HG02943 (cell line): ENCODE results near the gene TADA2B.
A peak's percentile ranks its signal among the peaks of the same experiment; 100 is the strongest.
"Not testable (repeated sequence)": the region's sequence is repeated elsewhere in the genome, so short reads cannot be mapped to it uniquely, and the experiment has no call there.

Experiments used
- ATAC-seq: cut with Tn5 transposase; IDR thresholded peaks from one replicate; pipeline ENCODE4 v1.9.1; 2021; ENCODE audit warnings: mild to moderate bottlenecking, low read depth, moderate library complexity; ENCODE audit not compliant: unreplicated experiment

TADA2B gene

DNA sequence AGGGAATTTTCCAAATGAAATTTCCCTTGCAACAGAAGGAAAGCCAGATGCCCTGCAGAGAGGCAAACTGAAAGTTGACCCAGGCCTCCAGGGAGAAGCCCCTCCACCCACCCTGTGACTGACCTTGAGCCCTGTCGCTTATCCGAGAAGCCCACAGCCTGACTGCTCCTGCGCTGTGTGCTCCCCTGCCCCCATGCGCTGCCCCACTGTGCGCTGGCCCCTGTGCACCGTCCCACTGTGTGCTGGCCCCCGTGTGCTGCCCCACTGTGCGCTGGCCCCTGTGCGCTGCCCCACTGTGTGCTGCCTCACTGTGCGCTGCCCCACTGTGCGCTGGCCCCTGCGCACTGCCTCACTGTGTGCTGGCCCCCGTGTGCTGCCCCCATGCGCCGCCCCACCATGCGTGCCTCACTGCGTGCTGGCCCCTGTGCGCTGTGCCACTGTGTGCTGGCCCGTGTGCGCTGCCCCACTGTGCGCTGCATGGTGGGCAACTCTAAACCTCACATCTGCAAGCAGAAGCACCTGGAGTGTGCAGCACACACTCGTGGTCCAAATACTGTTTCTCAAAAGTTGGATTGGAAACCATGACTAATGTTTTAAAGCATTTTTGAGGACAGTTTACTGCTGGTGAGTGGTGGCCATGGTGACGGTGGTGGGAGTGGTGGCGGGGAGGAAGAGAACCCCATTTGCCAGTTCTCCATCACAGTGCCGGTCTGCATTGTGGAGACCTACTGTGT is 33.0 kb downstream of the TADA2B start:
- no peak for ATAC-seq

DNA sequence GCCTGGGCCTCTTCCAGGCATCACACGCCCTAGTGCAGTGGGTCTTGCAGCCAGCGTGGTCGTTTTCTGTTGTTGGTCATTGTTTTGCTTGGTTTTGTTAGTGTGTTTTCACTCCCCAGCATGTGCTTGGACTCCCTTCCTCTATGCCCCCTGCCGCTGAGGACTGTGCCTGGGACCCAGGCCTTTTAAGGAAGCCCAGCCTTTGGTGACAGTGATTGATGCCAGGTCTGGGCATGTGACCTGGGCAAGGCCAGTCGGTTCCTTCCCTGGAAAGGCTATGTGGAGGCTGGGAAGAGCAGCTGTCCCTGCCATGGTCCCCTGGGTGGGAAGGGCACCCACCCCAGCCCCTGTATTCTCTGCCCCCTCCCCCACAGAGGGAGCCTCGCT is 33.5 kb downstream of the TADA2B start:
- no peak for ATAC-seq

DNA sequence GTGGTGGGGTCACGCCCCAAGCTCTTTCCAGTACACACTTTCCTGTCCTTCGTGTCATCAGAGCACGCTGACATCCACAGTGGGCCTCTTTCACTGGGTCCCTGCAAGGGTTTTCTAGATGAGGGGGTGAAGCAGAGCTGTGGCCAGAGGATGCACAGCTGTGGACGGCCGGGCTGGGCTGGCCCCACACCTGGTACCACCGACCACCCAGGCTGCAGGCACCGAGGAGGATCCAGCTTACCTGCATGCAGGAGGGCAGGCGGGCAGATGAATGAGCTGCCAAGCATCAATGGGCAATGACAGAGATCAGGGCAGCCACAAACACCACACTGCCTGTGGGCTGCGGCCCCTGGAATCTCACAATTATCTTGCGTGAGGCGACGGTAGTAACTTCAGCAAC is 34.2 kb downstream of the TADA2B start:
- no peak for ATAC-seq

DNA sequence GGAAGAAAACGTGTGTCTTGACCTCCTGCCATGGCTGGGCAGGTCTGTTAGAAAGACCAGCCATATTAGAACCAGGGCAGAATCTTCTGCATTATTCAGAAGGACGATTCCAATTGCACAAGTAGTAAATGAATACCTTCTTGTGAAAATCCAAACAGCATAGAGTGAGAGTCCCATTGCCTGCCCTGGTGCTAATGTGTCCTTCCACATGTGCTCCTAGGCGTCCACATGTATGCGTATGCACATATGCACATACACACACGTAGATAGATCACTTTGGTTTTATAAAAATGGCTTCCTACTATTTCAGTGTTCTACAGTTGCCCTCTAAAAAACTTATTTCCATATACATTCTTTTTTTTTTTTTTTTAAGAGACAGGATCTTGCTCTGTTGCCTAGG is 34.9 kb downstream of the TADA2B start:
- ATAC-seq: no peak

DNA sequence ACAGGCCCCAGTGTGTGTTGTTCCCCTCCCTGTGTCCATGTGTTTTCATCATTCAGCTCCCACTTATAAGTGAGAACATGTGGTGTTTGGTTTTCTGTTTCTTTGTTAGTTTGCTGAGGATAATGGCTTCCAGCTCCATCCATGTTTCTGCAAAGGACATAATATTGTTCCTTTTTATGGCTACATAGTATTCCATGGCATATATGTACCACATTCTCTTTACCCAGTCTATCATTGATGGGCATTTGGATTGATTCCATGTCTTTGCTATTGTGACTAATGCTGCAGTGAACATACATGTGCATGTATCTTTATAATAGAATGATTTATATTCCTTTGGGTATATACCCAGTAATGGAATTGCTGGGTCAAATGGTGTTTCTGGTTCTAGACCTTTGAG is 36.3 kb downstream of the TADA2B start:
- not testable (repeated sequence) for ATAC-seq

DNA sequence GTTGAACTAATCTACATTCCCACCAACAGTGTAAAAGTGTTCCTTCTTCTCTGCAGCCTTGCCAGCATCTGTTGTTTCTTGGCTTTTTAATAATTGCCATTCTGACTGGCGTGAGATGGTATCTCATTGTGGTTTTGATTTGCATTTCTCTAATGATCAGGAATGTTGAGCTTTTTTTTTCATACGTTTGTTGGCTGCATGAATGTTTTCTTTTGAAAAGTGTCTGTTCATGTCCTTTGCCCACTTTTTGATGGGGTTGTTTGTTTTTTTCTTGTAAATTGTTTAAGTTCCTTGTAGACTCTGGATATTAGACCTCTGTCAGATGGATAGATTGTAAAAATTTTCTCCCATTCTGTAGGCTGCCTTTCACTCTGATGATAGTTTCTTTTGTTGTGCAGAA is 36.7 kb downstream of the TADA2B start:
- not testable (repeated sequence) for ATAC-seq

DNA sequence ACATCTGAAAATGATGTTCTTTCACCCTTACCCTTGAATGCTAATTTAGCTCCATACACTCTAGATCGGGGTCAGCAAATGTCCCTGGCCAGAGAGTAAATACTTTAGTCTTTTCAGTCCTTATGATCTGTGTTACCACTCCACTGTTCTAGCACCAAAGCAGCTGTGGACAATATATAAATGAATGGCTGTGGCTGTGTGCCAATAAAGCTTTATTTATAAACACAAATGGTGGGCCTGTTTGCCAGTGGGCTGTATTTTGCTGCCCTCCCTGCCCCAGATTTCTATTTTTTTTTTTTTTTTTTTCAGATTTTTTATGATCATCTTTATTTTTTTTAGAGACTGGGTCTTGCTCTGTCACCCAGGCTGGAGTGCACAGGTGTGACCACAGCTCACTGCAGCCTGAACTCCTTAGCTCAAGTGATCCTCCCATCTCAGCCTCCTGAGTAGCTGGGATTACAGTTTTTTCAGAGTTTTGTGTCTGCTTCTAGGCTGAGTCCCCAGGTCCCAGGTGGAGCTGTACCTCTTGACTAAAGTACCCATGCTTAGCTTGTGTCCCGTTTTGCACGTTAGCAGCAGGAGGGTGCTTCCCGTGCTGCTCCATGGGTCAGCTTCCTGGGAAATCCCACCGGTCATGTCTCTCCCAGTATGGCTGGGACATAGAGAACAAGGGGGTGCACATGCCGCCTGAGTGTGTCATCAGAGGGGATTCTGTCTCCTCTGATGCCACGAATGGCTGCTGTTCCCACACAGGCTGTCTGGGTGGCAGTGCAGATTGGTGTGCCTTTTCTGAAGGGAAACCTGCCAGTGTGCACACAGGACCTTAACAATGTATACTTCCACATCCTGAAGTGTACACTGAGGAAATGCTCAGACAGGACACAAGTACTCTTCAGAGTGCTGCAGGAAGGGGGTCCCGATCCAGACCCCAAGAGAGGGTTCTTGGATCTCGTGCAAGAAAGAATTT is 40.7 kb downstream of the TADA2B start:
- no peak for ATAC-seq

DNA sequence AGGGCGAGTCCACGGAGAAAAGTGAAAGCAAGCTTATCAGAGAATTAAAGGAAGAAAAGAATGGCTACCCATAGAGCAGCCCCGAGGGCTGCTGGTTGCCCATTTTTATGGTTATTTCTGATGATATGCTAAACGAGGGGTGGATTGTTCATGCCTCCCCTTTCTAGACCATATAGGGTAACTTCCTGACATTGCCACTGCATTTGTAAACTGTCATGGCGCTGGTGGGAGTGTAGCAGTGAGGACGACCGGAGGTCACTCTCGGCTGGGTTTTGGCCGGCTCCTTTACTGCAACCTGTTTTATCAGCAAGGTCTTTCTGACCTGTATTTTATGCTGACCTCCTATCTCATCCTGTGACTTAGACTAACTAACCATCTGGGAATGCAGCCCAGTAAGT is 41.4 kb downstream of the TADA2B start:
- not testable (repeated sequence) for ATAC-seq

DNA sequence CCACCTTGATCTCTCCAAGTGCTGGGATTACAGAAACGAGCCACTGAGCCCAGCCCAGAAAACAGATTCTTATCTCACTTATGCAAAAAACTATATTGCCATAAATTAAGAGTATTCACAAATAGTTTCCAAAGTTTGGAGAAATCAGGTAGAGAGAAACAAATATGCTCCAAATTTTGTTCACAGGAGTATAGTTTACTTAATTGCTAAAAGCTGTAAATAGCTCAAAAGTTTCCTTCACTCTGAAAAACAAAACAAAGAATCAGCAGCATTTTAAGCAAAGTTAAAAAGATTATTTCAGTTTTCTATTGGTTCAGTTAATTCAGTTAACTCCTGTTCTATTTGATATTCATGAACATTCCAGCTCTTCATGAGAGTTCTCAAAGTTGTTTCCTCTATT is 43.2 kb downstream of the TADA2B start:
- ATAC-seq: no peak

DNA sequence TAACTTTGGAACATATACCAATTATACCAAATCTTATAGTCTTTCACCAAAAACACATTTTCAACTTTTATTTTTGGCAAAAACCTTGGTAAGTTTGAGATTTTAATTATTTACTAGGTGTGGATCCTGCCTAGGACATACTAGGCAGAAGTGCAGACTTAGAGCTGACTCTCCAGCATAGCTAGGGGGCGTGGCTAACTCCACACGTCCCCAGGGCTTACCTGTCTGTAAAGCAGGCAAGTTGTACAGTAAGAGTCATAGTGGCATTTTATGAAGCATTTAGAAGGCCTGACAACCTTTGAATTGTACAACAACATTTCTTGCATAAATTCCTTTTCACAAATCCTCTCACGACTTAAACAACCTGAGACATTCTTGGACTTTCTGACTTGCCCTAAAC is 43.9 kb downstream of the TADA2B start:
- no peak for ATAC-seq

DNA sequence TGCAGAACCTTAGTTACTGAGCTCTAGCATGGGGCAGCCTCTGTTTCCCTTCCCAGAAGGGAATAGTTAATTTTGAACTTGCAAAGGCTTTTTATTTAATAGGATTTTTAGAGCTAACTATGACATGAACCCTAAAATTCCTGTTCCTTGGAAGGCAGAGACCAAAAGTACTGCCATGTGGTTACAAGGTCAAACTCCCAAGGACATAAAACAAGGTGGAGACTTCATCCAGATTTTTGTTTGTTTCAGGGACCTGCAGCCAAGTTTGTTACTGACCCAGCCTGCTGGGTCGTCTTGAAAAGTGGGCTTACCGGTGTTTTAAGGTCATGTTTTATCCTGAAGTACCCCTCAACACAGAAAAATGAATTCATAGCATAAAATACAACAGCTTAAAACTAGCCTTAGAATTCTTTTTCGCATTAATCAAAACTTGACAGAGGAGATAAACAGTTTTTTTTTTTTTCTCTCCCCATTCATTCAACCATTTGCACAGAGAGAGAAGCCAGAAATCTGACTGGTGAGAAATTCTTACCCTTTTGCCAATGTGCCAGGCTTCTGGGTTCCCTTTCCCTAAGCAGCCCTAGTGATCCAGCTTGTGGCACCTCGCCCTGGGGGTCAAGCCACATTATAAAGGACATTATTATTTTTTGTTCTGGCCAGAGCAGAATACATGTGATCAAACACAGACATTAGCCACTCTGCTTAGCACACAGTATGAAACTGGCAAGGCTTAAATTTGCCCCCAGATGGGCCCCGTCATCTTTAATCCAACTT is 46.2 kb downstream of the TADA2B start:
- ATAC-seq: no peak

DNA sequence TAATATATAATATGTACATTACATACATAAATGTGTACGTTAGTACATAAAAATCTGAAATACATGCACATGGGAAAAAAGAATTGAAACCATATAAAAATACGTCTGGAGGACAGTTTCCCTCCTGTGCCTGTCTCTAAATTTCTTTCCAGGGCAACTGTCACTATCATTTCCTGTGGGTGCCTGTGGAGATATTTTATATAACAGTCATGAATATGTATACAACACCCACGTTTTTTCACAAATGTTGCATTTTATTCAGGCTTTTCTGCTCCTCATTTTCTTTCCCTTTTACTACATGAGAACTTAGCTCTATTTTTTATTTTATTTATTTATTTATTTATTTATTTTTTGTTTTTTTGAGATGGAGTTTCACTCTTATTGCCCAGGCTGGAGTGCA is 48.9 kb downstream of the TADA2B start:
- ATAC-seq: no peak

DNA sequence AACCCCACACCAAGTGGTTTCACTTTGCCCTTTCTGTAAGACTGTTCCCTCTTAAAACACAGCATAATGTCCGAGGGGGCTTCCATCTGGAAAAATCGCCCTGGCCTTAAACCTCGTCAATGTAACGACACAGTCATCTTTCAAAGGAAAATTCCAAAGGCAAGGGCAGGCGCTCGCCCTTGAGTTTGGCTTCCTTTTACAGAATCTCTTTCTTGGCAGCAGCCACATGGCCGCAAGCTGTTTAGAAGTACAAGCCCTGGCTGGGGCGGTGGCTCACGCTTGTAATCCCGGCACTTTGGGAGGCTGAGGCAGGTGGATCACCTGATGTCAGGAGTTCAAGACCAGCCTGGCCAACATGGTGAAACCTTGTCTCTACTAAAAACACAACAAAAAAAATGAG is 51.7 kb downstream of the TADA2B start:
- ATAC-seq: no peak

DNA sequence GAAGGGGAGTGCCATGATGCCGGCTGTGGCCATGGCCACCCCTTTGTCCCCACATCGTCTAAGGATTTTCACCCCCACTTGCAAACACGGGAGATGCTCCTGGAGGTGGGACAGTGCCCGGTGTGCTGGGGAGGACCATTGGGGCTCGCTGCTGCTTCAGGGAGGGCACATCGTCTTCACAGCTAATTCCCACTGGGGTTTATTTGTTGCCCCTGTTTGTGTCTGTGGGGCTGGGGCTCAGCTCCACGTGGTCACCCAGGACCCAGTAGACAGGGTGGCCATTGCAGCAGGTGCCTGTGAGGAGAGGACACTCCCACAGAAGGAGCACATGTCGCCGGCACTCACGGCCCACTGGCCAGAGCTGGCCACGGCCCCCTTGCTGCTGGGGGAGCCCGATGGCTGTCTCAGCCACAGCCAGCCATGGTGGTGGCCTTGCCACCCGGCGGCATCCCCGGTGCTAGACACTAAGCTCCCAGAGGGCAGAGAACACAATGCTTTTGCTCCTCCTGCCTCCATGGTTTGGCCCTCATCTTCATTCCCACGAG is 52.5 kb downstream of the TADA2B start:
- no peak for ATAC-seq

DNA sequence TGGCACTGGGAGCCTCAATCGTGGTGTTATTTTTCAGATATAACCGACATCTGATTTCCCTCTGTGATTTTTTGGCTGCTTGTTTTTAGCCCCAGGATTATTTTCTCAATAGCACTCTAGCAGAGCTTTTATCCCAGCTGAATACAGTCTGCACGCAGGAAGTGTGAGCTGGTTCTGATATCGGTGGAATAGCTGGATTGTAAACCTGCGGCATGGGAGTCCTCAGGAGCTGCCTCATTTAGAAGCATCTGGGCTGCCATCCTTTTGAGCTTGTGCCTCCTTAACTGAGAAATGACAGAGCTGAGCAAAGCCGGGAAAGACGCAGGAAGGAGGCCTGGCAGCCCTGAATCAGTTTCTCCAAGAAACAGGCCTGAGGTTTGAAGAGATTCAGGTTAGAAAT is 53.1 kb downstream of the TADA2B start:
- no peak for ATAC-seq

DNA sequence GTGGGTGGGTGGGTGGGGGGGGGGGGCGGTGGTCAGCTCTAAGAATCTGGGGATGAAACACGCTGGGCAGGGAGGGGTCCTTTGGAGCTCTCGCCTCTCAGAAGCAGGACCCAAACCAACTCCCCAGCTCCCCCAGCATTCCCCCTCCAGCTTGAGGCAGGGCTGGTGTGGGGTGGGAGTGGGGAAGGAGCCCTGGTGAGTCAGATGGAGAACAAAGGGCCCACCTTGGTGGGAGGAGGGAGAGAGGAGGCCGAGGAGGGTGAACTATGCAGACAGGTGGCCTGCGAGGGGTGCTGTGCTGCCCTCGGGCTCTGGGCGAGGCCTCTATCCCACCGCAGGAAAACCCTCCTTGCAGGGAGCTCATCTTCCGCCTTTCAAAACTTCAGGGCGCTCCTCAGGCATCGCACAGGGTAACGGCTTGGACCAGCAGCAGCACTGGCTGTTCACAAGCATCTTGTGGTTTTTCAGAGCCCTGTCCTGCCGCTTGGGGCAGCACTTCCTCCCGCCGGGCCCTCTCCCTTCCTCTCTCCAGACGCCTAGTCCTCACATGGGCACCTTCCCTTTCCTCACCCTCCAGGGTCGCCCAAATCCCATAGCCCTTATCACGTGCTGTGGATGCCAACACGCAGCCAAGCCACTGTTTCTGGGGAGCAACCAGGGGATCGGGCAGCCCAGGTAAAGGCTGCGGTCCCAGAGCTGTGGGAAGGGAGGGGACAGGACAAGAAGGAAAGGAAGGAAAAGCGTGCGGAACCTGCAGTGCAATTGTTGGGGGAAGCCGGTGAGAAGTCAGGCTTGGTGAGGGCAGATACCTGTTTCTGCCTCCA is 58.7 kb downstream of the TADA2B start:
- ATAC-seq: peak; percentile 65

DNA sequence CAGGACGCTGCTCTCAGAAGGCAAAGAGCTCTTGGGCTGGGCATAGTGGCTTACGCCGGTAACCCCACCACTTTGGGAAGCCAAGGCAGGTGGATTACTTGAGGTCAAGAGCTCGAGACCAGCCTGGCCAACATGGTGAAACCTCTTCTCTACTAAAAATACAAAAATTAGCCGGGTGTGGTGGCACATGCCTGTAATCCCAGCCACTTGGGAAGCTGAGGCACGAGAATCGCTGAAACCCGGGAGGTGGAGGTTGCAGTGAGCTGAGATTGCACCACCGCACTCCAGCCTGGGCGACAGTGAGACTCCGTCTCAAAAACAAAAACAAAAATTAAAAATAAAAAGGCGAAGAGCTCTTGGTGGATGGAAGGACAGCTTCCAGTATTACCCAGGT is 59.3 kb downstream of the TADA2B start:
- ATAC-seq: peak; percentile 2

DNA sequence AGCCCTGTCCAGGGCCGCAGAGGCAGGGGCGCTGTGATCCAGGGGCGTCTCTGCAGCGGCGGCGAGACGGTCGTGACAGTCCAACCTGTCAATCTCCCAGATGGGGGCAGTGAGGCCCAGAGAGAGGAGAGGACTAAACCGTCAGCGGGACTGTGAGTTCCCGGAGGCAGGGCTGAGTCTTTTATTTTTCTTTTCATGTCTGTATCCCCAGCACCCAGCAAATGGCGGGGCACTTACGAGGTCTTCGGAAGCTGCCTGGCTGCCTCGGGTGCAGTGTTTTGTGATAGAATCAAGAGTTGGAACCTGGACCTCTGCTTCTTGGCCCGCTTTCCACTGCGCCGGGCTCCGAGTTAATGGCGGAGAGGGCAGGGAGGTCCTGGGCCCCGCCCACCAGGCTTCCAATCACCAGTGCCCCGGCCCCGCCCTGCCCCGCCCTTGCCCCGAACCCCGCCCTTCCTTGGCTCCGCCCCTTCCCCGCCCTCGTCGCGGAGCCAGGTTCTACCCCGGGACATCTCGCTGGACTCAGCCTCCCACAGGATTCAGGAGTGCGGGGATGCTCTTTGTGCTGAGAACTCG is 59.9 kb downstream of the TADA2B start:
- ATAC-seq: peak; percentile 85

DNA sequence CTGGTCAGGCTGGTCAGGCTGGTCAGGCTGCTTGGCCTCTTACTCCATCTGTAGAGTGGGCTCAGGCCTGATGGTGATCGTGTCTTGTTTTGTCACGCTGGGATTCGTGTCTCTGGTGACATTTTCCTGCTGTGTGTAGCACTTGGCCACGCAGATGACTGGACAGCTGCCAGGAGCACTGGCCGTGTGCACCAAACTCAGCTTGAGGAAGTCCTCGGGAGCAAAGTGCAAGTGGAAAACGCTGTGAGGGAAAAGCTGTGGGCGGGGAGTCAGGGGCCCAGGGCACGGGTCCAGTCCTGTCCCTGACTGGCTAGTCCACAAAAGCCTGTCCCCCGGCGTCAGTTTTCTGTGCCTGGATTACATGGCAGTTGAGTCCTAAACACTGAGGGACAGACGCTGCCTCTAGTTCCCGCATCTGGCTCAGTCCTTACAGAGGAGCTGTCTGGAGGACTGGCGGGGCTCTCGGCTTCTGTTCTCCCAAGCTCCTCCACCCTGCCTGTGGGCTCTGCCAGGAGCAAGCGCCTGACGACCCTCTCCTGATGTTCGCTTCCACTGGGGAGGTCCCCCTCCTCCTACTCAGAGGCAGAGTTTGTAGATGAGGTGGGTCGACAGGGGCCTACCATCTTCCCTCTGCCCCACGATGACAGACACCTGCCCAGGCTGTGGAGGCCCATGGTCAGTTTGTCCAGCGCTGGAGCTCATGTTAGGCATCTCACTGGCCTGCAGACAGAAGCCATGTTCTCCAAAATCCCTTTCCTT is 60.6 kb downstream of the TADA2B start:
- ATAC-seq: no peak
